NCI-H82 treated with DMSO at 0.1 percent for 48 hours (cell line): ENCODE data around the gene NGDN.
A peak's percentile ranks its signal among the peaks of the same experiment; 100 is the strongest.

ENCODE experiments used
- DNase-seq: peaks from one replicate; lab custom pipeline; 2025; ENCODE audit not compliant: unreplicated experiment; lab: John Stamatoyannopoulos, UW

NGDN gene

DNA sequence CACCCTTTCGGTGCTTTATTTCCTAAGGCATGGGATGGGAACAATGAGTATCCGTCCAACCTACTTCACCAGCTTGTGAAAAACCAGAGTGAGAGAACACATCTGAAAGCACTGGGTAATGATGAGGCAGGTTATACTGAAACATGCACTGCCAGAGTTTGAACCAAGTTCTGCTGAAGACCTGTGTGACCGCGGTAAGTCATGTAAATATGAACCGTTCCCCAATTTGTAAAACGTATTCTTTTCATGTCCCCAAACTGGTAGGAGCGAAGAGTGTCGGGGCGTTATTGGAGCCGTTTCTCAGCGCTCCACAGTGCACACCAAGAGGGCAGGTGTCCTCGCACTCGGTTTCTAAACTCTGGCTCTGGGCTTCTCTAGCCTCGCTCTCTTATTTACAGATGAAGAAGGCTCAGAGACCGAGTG lies 788 bp upstream of the NGDN start:
- DNase-seq: no peak

DNA sequence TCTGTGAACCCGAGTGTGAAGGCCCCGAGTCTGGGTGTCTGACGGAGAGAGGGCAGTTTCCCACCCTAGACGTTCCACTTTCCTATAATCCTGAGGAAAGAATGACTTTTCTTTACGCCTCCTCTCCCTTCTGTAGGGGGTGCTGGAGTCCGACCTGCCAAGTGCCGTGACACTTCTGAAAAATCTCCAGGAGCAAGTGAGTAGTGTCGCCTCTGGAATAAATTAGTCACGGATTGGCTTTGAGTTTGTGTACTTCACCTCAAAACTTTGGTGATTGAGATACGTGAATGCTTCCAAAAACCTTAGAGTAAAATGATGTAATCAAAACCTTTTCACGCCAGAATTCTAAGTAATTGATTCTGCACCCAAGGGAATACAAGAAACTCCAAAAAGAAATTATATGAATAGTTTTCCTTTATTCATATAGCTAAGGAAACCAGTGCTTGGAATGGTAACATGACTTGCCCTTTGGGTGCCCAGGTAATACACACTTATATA lies 452 bp downstream of the NGDN start:
- no peak for DNase-seq

DNA sequence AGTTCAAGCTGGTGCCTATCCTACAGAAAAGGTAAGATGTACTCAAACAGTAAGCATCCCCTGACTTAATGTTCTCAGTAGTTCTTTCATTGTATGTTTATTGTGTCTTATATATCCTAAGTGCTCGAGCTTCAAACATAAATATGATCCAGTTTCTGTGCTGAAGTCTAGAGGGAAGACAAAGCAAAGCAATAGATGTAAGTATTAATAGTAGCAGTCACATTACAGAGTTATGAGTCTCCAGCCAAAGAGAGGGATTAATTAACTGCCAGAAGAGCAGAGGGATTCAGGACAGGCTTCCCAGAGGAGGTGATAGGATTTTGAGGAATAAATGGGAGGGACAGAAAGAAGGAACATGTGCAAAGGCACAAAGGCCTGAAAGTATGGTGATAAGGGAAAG lies 1.4 kb downstream of the NGDN start:
- DNase-seq: no peak

DNA sequence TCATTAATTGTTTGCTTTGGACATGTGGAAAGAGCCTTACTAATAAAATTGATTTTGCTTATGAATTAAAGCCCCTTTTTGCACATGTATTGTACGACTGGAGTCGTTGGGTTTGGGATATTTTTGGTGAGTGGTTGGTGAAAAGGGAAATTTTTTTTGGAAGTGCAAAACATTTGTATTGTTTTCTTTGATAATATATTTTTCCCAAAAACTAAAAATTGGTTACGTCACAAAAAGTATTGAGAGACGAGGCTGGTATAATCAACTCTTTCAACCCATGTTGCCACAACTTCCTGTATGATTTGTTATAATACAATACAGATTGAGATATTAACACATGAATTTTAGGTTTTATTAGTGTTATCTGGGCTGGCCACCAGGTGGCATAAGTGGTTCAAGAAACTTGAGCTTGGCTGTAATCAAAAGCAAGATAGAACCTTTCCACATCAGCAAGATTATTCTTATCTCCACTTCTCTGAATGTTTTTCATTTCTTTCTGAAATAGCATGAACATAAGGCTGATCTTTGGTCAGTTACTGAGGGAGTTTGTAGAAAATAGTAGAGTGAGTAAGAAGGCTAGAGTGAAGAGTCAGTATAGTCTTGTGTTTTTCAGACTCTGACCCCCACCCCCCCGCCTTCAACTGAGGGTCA lies 8.7 kb downstream of the NGDN start:
- peak; percentile 8 for DNase-seq

DNA sequence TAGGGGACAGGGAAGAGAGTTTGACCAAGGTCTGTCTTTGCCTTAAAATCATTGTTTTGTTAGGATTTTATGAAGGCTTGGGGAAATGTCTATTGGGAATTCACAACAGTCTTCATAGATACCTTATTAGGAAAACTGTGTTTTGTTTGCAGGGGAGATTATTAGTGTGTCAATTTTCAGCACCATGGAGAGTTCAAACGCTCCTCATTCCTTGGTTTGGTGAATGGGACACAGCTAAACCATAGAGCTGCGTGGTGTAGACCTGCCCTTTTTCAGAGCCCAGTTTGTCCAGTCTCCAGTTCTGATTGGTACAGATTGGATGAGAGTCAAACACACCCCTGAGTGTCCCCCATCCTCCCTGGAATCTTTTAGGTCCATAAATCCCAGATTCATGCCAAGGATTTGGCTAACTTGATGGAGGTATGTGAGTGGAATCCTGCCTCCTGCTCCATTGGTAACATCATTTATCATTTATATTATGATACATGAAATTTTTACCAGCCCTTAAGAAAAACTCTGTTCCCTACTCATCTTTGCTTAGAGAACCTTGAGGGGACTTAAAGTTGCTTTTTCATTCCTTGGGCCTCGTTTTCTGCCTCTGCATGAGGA lies 12.0 kb downstream of the NGDN start:
- DNase-seq: no peak

DNA sequence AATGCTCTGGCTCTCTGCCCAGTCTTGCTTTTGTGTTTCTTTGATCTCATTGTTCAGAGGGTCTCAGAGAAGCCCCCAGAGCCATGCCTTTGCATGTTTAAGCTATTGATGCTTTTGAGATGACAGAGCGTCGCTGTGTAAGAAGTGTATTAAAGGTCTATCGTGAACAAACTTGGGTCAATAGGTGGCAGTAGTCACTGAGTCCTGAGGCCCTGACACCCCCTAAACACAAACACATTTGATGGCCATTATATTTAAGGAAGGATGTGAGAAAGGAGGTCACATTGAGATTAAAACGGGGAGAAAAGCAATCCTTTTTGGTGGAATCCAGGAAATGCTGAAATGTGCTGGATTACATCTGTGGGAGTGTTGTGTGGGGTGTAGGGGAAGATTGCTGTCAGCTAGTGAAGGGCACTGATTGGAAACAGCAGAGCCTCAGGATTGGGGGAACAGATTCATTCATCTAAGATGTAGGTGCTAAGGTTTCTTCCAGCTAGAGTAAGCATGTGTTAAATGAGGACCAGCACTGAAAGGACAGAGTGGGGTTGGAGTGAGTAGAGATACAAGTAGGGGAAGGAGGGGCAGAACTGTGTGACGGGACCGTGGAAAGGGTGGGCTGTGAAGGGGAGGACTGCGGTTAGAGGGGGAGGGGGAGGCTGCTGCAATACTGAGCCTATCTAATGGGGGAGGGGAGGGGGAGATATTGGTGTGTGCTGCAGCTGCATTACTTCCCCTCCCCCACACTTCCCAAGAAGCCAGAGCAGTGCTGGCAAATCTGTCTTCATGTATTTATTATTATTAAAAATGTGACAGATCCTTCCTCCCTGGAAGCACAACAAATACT lies 12.7 kb downstream of the NGDN start:
- no peak for DNase-seq

DNA sequence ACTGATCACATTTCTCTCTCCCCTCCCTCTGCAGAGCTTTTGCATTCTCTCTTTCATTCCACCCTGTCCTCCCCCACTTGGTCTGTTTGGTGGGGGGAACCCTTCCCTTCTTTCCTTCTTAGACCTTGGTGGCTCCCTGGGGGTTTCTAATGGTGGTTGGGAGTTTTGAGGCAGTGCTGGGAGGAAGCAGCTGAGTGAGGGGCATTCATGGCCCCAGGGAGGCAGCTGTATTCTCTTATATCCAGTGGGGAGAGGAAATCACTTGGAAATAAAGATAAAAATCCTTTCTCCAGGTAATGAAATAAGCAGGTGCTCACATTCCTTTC lies 13.3 kb downstream of the NGDN start:
- no peak for DNase-seq

DNA sequence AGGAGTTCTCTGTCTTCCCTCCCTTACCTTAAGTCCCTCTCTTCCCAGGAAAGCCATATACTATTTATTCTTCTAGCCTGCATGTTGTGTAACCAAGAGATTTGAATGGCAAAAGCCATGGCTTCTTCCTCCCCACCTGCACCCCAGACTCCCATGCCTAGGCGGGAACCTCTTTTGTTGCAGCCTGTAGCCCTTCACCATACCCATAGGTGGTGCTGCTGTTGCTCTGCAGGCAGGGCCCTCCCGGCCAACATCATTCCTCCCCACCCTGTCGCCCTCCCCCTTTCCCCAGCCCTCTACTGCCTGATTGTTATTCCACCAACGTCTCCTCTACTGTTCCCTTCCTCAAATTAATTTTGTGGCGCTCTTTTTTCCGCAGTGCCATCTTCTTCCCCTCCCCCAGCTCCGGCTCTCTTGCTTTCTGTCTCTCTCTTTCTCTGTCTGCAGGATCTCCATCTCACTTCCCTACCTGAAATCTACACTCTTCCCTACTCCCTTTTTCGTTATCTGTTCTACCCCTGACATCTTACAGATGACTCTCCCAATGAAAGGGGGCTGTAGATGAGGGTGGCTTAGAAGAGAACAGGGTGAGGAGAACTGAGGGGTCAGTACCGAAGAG lies 13.8 kb downstream of the NGDN start:
- peak; percentile 21 for DNase-seq

DNA sequence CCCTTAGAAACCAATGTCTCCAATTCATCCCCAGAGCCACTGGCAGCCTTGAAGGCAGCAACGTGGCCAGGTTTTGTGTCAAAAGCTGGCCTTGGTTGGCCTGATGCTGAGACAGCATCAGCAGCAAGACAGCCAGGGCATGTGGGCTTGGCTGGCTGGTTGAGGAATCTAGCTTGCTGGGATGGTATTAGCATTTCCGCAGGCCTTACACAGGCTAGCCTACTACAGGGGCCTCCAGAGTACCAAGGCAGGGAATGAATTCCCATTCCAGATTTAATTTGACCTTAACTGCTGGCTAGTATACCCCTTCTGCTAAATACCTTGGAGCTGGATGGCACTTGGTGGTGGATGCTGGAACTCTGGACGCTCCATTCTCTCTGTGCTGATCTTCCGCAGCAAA lies 15.8 kb downstream of the NGDN start:
- DNase-seq: no peak

DNA sequence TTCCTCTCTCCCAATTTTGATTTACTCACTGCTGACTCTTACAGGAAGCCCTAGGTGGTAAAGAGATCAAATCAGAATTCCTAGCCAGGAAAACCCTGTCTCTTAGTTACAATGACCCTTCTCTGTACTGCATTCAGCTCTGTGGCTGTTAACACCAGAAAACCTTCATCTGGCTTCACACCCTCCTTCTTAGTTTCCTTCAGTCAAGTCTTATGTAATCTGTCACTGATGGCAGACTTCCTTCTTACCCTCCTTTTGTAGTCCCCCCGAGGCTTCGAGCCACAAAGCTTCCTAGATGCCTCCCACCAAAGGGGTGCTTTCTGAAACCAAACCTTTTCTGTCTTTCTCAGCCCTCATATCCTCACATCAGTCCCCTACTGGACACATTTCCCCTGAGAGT lies 16.5 kb downstream of the NGDN start:
- DNase-seq: no peak

DNA sequence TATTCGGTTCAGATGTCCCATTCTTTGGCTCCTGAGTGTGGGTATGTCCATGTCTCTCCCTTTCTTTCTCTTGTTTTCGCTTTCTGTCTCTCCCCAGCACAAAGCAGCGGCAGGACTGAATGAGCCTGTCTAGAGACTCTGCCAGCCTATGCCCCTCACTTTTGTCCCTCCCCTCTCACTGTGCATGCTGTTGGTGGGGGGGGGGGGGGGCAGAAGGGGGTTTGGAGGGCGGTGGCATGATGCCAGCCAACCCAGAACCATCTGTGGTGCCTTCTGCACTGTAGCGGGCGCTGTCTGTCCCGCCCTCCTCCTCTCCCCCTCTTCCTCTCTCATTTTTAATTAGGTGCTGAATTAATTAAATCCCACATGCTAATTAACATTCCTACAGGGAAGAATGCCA lies 17.7 kb downstream of the NGDN start:
- DNase-seq: no peak

DNA sequence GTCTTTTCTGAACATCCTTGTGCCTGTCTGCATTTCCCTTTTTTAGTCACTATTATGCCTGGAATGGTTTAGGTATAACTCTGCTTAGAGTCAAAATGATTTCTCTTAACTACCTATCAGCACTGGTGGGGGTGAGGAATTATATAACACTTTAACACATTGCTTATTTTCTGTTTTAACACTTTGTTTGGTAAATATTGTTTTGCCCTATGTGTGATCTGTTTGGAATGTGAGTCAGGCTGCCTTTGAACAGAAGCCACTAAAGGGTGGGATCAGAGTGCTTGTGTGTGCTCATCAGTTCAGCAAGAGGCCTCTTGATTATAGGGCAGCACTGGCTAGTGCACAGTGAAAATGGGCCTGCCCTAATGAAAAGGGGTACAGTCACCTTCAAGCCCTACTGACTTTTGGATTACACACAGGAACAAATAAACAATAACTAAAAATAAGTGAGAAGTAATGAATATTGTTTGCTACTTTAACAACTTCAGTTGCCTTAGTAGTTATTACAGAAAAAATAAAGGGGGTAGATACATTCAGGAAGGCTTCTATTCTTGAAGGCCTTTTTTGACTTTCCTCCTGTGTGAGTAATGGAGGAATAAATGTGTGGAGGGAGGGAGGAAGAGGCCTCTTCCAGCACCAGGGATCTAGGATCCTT lies 23.2 kb downstream of the NGDN start:
- no peak for DNase-seq

DNA sequence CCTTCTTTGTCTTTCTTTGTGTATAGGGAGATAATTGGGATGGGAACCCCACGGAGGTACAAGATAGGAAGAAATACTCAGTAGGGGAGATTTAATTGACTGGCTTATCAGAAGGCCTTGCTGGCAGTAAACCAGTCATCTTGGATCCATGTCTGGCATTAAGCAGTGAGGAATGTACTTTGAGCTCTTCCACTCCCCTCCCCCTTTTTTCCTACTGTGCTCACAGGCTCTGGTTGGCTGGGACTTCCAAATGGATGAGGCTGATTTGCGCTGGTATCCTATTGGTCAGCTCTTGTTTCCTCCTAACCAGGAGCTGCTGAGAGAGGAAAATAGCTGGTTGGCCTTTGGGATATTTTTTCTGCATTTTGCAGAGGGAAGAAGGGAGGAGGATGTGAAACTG lies 24.7 kb downstream of the NGDN start:
- no peak for DNase-seq

DNA sequence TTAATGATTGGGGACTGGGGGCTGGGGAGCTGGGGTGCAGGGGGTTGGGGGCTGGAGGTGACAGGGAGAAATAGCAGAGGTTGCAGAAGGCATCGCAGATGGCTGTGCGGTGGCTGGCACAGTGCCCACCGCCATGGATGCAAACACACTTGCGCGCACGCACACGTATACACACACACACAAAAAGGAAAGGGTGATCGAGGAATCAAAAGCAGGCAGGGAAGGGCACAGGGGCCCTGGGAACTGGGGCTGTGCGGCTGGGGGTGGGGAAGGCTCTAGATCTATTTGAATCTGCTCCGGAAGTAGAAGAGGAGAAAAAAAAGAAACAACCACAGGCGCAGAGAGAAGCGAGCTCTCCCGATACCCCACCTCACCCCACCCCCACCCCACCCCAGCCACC lies 42.7 kb downstream of the NGDN start:
- DNase-seq: no peak

DNA sequence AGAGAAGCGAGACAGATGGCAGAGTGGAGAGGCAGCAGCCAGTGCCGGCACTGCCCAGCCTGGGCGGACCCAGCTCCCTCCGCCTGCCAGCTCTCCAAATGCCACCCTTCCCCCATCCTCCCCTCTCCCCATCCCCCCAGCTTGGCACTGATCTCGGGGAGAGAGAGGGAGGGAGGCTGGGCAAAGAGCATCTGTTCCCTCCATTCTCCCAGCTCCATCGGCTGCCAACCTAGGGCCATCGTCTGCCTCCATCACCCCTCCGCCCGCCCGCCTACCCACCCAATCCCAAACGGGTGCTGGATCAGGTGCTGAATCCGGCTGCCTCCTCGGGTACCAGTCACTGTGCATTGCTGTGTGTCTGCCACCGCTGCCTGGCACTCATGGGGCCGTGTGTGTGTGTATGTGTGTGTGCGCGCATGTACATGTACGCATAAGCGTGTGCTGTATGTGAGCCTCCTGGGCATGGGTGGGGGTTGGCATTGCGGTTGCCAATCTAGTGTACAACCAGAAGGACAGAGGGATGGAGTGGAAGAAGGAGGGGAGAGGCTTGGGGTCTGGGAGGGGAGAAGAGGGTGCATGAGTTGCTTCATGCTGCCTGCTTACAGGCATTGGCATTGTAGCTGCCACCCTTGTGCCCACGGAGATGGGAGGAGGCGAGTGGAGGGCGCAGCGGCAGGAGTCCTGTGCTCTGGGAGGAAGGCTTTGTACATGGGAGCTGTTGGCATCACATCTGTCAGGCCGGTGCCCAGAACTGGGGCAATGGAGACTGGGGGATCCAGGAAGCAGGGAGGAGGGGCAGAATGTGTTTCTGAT lies 43.7 kb downstream of the NGDN start:
- DNase-seq: no peak

DNA sequence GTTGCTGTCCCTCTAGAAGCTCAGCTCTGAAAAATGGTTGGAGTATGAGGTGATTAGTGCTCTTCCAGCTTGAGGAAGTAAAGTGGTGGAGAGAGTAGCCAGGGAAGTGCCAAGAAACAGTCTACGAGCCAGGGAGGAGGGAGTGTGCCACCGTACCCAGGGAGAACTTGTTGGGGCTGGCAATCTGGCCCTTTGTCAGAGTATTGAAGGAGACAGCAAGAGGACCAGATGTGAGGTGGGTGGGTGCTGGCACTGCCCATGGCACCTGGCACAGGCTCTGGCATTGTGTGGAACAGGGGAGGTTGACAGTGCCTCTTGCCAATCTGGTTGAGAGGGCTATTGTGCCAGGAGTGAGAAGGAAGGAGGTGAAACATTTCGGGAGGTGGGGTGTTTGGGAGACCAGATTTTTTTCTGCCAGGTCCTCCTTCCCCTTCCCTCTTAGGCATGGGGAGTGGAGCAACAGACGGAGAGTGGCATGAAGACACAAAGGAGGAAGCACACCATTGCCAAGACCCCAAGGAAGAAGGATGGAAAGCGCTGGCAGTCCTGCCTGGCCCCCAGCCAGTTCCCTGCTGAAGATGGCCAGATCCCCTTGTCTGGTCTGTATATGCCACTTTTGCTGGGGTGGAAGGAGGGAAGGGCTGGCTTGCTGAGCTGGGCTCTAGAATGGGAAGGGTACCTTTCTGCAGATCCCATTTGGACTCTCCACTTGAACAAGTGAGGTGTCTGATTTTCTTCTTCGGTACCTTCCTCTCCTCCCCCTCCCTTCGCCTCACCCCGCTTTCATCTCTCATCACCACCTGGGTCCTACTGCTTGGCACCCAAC lies 44.5 kb downstream of the NGDN start:
- DNase-seq: no peak

DNA sequence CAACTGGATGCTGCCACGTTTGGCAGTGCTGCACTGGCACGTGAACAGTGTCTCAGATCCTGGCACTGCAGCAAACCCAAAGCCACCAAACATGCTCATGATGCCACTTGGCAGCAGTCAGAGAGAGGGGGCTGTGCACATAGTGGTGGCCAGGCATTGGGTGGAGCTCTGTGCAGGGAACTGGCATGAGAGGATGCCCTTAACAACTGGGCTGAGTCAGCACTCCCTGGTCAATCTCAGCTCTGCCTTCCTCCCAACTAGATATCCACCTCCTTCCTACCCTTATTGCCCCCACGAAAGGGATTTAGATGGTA lies 45.1 kb downstream of the NGDN start:
- DNase-seq: no peak

DNA sequence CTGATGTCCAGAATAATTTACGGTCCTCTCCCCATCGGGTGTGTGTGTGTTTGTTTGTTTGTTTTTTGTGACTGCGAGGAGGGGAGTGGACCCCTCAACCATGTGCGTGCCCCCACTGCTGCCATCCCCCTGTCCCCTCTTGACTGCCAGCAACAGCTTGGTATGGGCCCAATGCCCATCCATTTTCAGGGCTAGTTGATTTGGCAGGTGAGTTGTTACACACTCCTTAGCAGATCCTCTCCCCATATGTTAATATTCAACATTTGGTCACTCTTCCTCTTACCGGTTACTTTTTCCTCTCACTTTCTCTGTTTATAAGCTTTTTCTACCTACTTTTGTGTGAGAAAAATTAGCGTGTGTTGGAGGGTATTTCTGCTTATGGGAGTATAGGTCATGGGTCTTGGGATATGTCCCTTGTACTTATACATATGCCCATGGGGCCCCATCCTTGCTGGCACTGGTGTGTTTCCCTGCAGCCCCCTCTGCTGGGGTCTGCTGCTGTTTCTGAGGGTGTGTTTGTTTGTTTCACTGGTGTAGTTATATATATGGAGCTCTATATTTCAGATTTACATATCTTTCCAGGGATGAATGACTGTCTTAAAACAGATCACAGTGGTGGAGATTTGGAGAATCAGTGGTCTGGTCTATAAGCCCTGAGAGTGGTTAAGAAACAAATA lies 48.3 kb downstream of the NGDN start:
- no peak for DNase-seq

DNA sequence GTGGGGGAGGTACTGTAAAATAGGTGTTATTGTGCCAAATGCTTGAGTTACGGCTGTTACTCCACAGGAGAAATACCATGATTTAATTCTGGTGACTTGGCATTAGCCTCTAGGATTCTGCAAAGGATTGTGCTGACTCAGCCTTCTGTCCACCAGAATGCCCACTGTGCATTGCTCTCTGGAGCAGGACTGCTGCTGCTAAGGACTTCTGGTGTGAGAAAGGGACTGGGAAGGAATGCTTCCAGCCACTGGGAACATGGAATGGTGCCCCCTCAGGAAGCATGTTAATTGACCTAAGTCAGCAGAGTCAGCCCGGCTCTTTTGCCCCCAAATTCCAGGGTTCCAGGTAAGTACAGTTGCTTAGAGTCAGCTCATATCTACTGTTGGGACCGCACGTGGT lies 49.2 kb downstream of the NGDN start:
- DNase-seq: no peak
